Adrenal gland (tissue), 5 donors: ENCODE measurements around the gene KYNU.

Experiments used
- POLR2A ChIP-seq, 2 donors: fragments of 450-650 bp; IDR thresholded peaks; one replicate each; pipeline ENCODE4 v1.6.1; 2017; ENCODE audit warnings: antibody characterized with exemption in 2 of 2, mild to moderate bottlenecking in 2 of 2, moderate library complexity in 1 of 2
- TF ChIP-seq, protein P1 (sequence below), 6 experiments: fragments of 450-650 bp in 4 of 6; fragments of 200-600 bp in 2 of 6; sonication (generic) in 1 of 6; IDR thresholded peaks; 1 replicate in 5 of 6; 2 replicates in 1 of 6; pipeline versions ENCODE4 v1.5.1 to v1.8.0; 2016 to 2021; ENCODE audit warnings: antibody characterized with exemption in 6 of 6, mild to moderate bottlenecking in 2 of 6, moderate library complexity in 1 of 6
- donor health status: DM: no; HTN: no; CAD: no.

DNA sequence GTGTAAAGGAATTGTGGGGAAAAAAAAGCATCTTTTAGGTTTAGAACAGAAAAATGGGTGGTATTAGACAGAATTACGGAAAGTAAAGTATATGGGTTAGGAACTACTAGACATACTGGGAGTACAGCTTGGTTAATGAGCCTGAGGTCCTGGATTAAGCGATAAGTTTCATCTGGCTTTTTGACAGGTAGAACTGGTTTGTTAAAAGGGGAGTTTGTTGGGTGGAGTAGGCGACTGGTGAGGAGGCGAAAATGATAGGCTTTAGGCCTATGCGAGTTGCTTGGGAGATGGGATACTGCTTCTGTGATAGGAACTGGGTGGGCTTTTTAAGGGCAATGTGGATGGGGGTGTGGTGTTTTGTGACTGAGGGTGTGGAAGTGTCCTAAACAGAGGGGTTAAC lies 56.5 kb downstream of the KYNU start:
- TF ChIP-seq, protein P1, sequence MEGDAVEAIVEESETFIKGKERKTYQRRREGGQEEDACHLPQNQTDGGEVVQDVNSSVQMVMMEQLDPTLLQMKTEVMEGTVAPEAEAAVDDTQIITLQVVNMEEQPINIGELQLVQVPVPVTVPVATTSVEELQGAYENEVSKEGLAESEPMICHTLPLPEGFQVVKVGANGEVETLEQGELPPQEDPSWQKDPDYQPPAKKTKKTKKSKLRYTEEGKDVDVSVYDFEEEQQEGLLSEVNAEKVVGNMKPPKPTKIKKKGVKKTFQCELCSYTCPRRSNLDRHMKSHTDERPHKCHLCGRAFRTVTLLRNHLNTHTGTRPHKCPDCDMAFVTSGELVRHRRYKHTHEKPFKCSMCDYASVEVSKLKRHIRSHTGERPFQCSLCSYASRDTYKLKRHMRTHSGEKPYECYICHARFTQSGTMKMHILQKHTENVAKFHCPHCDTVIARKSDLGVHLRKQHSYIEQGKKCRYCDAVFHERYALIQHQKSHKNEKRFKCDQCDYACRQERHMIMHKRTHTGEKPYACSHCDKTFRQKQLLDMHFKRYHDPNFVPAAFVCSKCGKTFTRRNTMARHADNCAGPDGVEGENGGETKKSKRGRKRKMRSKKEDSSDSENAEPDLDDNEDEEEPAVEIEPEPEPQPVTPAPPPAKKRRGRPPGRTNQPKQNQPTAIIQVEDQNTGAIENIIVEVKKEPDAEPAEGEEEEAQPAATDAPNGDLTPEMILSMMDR (IDR thresholded peaks at IDR 0.05): no peak
- TF ChIP-seq POLR2A (IDR thresholded peaks at IDR 0.05): no peak
